ENCODE data around the gene RASL12.
A peak's percentile ranks its signal among the peaks of the same experiment; 100 is the strongest.

RASL12 gene

GRCh38 chr15:65057549-65057940, 10.2 kb downstream of the RASL12 start:
- no peak overlapping the region for H3K27ac ChIP-seq (ENCODE audit: poor library complexity, severe bottlenecking)
- DNase-seq (ENCODE audit: low spot score) (no peak), ATAC-seq (ENCODE audit: low read depth) (no peak; the same call in 2 of the 3 replicates)
- H3K4me3 ChIP-seq (ENCODE audit: severe bottlenecking) = no peak overlapping the region
- no peaks in the 10 kb centered on the region for H3K4me1 ChIP-seq (ENCODE audit: insufficient read depth, poor library complexity, severe bottlenecking)
- no peaks in the 10 kb centered on the region for H3K36me3 ChIP-seq (ENCODE audit: low read depth)
- no peaks in the 10 kb centered on the region for H3K9me3 ChIP-seq (ENCODE audit: severe bottlenecking)
- no peak for TF ChIP-seq CTCF (IDR thresholded peaks at IDR 0.05; ENCODE audit: poor library complexity, severe bottlenecking)
- H3K27me3 ChIP-seq (ENCODE audit: insufficient read depth, poor library complexity, severe bottlenecking) = no peaks in the 10 kb centered on the region

- no peaks in the 10 kb centered on the region for H3K36me3 ChIP-seq (ENCODE audit: low read depth)
- H3K27ac ChIP-seq (ENCODE audit: poor library complexity, severe bottlenecking) = no peak overlapping the region
- H3K27me3 ChIP-seq (ENCODE audit: insufficient read depth, poor library complexity, severe bottlenecking) = no peaks in the 10 kb centered on the region
- no peak for DNase-seq (ENCODE audit: low spot score)
- no peak for TF ChIP-seq CTCF (IDR thresholded peaks at IDR 0.05; ENCODE audit: poor library complexity, severe bottlenecking)
- no peak overlapping the region for H3K4me3 ChIP-seq (ENCODE audit: severe bottlenecking)
- ATAC-seq (ENCODE audit: low read depth) = peak; percentile 73
- no peaks in the 10 kb centered on the region for H3K9me3 ChIP-seq (ENCODE audit: severe bottlenecking)
- no peaks in the 10 kb centered on the region for H3K4me1 ChIP-seq (ENCODE audit: insufficient read depth, poor library complexity, severe bottlenecking)
These were observed 10.8 kb downstream of the RASL12 start for GRCh38 chr15:65056868-65057548.

- Histone ChIP-seq H3K36me3 (ENCODE audit: low read depth) (no peaks in the 10 kb centered on the region), H3K9me3 (ENCODE audit: severe bottlenecking) (no peaks in the 10 kb centered on the region), H3K4me3 (ENCODE audit: severe bottlenecking) (no peak overlapping the region), H3K27me3 (ENCODE audit: insufficient read depth, poor library complexity, severe bottlenecking) (no peaks in the 10 kb centered on the region), H3K27ac (ENCODE audit: poor library complexity, severe bottlenecking) (no peak overlapping the region), H3K4me1 (ENCODE audit: insufficient read depth, poor library complexity, severe bottlenecking) (no peaks in the 10 kb centered on the region)
- TF ChIP-seq CTCF (IDR thresholded peaks at IDR 0.05; ENCODE audit: poor library complexity, severe bottlenecking) = no peak
- ATAC-seq (ENCODE audit: low read depth) (no peak), DNase-seq (ENCODE audit: low spot score) (no peak)
These were observed 11.7 kb downstream of the RASL12 start for GRCh38 chr15:65056106-65056505.

- Histone ChIP-seq H3K27me3 (ENCODE audit: insufficient read depth, poor library complexity, severe bottlenecking) (no peaks in the 10 kb centered on the region), H3K27ac (ENCODE audit: poor library complexity, severe bottlenecking) (no peak overlapping the region), H3K4me3 (ENCODE audit: severe bottlenecking) (no peak overlapping the region), H3K9me3 (ENCODE audit: severe bottlenecking) (no peaks in the 10 kb centered on the region), H3K36me3 (ENCODE audit: low read depth) (no peaks in the 10 kb centered on the region), H3K4me1 (ENCODE audit: insufficient read depth, poor library complexity, severe bottlenecking) (no peaks in the 10 kb centered on the region)
- DNase-seq (ENCODE audit: low spot score) (no peak), ATAC-seq (ENCODE audit: low read depth) (no peak)
- no peak for TF ChIP-seq CTCF (IDR thresholded peaks at IDR 0.05; ENCODE audit: poor library complexity, severe bottlenecking)
These were observed 12.5 kb downstream of the RASL12 start for GRCh38 chr15:65055201-65055870.
